Sigmoid colon (tissue), 3 donors: Measurements from ENCODE around the gene PTPN7.

Source experiments
- CTCF ChIP-seq, 4 experiments: fragments of 450-650 bp in 3 of 4; fragments of 200-600 bp in 1 of 4; IDR thresholded peaks; one replicate each; pipeline ENCODE4 v1.5.1; 2016 to 2019; ENCODE audit warnings: antibody characterized with exemption in 4 of 4, mild to moderate bottlenecking in 3 of 4, moderate library complexity in 2 of 4
- POLR2A ChIP-seq, 2 donors: fragments of 450-650 bp; IDR thresholded peaks; one replicate each; pipeline ENCODE4 v1.6.1; 2016; ENCODE audit warnings: antibody characterized with exemption in 2 of 2, mild to moderate bottlenecking in 2 of 2, moderate library complexity in 2 of 2

GRCh38 chr1:202165942-202166843 is 5.8 kb upstream of the PTPN7 start:
- TF ChIP-seq CTCF (IDR thresholded peaks at IDR 0.05) (no peak), POLR2A (IDR thresholded peaks at IDR 0.05) (no peak)
